ENCODE data around the gene ELN. TPM values are rescaled to one million over a fixed set of nuclear protein-coding genes. Genes with fewer than 3 reads are reported as not detected.

The ELN gene
- total RNA-seq, 1 donor from 2014 or later: 15,554 TPM

- no peaks in the 10 kb centered on the region for H3K27me3 Mint-ChIP-seq (ENCODE audit: low read depth)
- no peaks in the 10 kb centered on the region for H3K9me3 Mint-ChIP-seq (ENCODE audit: low read depth)
- no peak for TF ChIP-seq CTCF (IDR thresholded peaks at IDR 0.05)
- peak overlapping the region; percentile 68 for H3K27ac Mint-ChIP-seq (ENCODE audit: unreplicated experiment)
- peaks cover 9% of the 10 kb centered on the region for H3K36me3 Mint-ChIP-seq (ENCODE audit: low read depth)
- peaks cover 20% of the 10 kb centered on the region for H3K4me1 Mint-ChIP-seq (ENCODE audit: low read depth)
- DNase-seq (ENCODE audit: low spot score): no peak
- H3K4me3 Mint-ChIP-seq (ENCODE audit: unreplicated experiment): peak overlapping the region; percentile 79
Measured at GRCh38 chr7:74084722-74085578, 57.0 kb downstream of the ELN start.

GRCh38 chr7:74087791-74088453 lies 59.9 kb downstream of the ELN start:
- no peak for DNase-seq (ENCODE audit: low spot score)
- Mint-ChIP-seq H3K27ac (ENCODE audit: unreplicated experiment) (no peak overlapping the region), H3K4me1 (ENCODE audit: low read depth) (peaks cover 27% of the 10 kb centered on the region), H3K4me3 (ENCODE audit: unreplicated experiment) (no peak overlapping the region), H3K36me3 (ENCODE audit: low read depth) (peaks cover 9% of the 10 kb centered on the region), H3K27me3 (ENCODE audit: low read depth) (no peaks in the 10 kb centered on the region), H3K9me3 (ENCODE audit: low read depth) (no peaks in the 10 kb centered on the region)
- no peak for TF ChIP-seq CTCF (IDR thresholded peaks at IDR 0.05)

DNA sequence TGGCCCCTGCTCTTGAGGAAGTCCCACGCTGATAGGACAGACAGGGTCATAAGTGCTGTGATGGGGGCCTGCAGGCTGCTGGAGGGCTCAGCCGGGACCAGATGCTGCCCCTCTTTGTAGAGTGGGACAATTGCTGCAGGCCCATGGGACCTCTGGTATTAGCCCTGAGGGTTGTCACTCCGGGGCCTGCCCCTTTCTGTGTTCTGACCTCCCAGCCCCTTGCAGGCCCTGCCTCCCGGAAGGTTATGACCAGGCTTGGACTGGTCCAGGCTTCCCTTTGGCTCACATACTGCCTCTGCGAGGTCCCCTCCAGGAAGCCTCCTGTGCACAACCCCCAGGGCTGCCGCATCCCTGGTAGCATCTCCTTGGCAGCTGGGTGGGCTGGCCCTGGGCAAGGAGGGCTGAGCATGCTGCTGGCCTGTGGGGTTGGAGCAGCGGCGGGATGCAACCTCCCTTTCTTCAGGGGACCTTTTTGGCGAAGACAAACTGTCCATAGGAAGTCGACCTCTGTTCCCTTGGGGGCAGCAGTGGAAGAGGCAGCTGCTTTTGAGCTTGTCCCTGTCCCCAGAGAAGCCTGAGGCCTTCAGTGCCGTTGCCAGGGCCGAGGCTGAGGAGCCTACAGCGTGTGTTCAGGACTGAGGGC lies 64.5 kb downstream of the ELN start:
- Mint-ChIP-seq H3K9me3 (ENCODE audit: low read depth) (no peaks in the 10 kb centered on the region), H3K27me3 (ENCODE audit: low read depth) (no peaks in the 10 kb centered on the region), H3K27ac (ENCODE audit: unreplicated experiment) (peak overlapping the region; percentile 36), H3K4me1 (ENCODE audit: low read depth) (peaks cover 34% of the 10 kb centered on the region), H3K4me3 (ENCODE audit: unreplicated experiment) (no peak overlapping the region), H3K36me3 (ENCODE audit: low read depth) (peaks cover 3% of the 10 kb centered on the region)
- DNase-seq (ENCODE audit: low spot score): no peak
- no peak for TF ChIP-seq CTCF (IDR thresholded peaks at IDR 0.05)

- Mint-ChIP-seq H3K27ac (ENCODE audit: unreplicated experiment) (peak overlapping the region; percentile 94), H3K4me3 (ENCODE audit: unreplicated experiment) (no peak overlapping the region), H3K36me3 (ENCODE audit: low read depth) (peaks cover 6% of the 10 kb centered on the region), H3K4me1 (ENCODE audit: low read depth) (peaks cover 40% of the 10 kb centered on the region), H3K9me3 (ENCODE audit: low read depth) (peaks cover 4% of the 10 kb centered on the region), H3K27me3 (ENCODE audit: low read depth) (no peaks in the 10 kb centered on the region)
- TF ChIP-seq CTCF (IDR thresholded peaks at IDR 0.05): no peak
- DNase-seq (ENCODE audit: low spot score): no peak
Measured at GRCh38 chr7:74092964-74093471, 65.0 kb downstream of the ELN start.

GRCh38 chr7:74093671-74094223 lies 65.8 kb downstream of the ELN start:
- Mint-ChIP-seq H3K36me3 (ENCODE audit: low read depth) (peaks cover 11% of the 10 kb centered on the region), H3K9me3 (ENCODE audit: low read depth) (peaks cover 5% of the 10 kb centered on the region), H3K4me3 (ENCODE audit: unreplicated experiment) (peak overlapping the region; percentile 39), H3K27me3 (ENCODE audit: low read depth) (no peaks in the 10 kb centered on the region), H3K27ac (ENCODE audit: unreplicated experiment) (peak overlapping the region; percentile 94), H3K4me1 (ENCODE audit: low read depth) (peaks cover 45% of the 10 kb centered on the region)
- DNase-seq (ENCODE audit: low spot score): no peak
- no peak for TF ChIP-seq CTCF (IDR thresholded peaks at IDR 0.05)

Data from chondrocyte (in vitro differentiated cells).